ENCODE results near the gene PVRIG.
"Not testable (repeated sequence)": the region's sequence is repeated elsewhere in the genome, so short reads cannot be mapped to it uniquely, and the experiment has no call there.

- TF ChIP-seq FOXA1 (IDR thresholded peaks at IDR 0.05); BHLHE40 (IDR thresholded peaks at IDR 0.05; ENCODE audit: borderline replicate concordance); ELF4 (IDR thresholded peaks at IDR 0.05); TARDBP (IDR thresholded peaks at IDR 0.05); CTBP1 (IDR thresholded peaks at IDR 0.05; ENCODE audit: borderline replicate concordance); NFRKB (IDR thresholded peaks at IDR 0.05); HDGF (IDR thresholded peaks at IDR 0.05; ENCODE audit: borderline replicate concordance); FOXM1 (IDR thresholded peaks at IDR 0.05; ENCODE audit: borderline replicate concordance); ARNT (IDR thresholded peaks at IDR 0.05); SP1 (IDR thresholded peaks at IDR 0.05); L3MBTL2 (conservative IDR thresholded peaks at IDR 0.05); PKNOX1 (IDR thresholded peaks at IDR 0.05); FOXK2 (IDR thresholded peaks at IDR 0.05): not testable (repeated sequence)
These were observed 3.7 kb downstream of the PVRIG start for GRCh38 chr7:100223376-100223927.
